Stimulated activated CD4-positive, alpha-beta T cell treated with anti-CD3 and anti-CD28 coated beads, Interleukin-15, amount 100 ng/mL, for 24 hours (primary cell): Measurements from ENCODE around the gene STMN3.
"Not testable (repeated sequence)": the region's sequence is repeated elsewhere in the genome, so short reads cannot be mapped to it uniquely, and the experiment has no call there.

Experiments used
- DNase-seq: peaks from one replicate; pipeline ENCODE4 v3.0.0-alpha.2; 2020

Gene STMN3

DNA sequence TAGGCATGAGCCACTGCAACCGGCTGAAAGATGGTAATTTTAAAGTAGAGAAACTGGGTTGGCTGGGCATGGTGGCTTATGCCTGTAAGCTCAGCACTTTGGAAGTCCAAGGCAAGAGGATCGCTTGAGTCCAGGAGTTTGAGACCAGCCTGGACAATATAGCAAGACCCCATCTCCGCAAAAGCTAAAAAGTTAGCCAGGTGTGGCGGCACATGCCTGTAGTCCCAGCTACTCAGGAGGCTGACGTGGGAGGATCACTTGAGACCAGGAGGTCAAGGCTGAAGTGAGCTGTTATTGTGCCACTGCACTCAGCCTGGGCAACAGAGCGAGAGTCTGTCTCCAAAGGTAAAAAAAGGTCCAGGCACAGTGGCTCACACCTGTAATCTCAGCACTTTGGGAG lies 22.3 kb downstream of the STMN3 start:
- not testable (repeated sequence) for DNase-seq

DNA sequence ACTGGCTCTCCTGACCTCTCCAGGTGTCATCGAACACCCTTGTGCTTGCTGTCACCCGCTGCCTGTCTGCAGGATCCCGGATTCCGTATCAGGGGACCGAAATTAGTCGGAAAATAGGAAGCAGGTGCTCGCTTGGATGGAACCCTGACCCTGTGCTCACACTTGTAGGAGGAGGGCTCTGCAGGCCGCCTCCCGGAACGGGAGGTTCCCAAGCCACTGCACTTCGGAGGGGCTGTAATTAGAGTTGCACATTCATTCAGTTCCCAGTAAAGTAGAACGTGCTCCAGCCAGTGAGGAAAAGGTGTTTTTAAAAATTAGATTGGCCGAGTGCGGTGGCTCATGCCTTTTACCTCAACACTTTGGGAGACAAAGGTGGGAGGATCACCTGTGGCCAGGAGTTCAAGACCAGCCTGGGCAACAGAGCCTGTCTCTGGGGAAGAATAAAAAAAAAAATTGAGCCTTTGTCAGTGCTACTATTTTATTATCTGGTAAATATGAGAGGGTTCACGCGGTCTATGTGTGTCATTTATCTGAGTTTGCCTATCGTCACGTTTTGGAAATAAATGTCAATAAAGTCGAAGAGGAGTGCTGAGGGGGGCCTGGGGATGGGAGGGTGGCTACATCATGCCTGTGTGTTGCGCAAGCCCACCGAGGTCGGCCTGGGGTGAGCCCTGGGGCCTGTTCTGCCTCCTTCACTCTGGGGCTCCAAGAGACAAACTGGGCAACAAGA lies 24.8 kb downstream of the STMN3 start:
- DNase-seq, result peak; percentile 82

DNA sequence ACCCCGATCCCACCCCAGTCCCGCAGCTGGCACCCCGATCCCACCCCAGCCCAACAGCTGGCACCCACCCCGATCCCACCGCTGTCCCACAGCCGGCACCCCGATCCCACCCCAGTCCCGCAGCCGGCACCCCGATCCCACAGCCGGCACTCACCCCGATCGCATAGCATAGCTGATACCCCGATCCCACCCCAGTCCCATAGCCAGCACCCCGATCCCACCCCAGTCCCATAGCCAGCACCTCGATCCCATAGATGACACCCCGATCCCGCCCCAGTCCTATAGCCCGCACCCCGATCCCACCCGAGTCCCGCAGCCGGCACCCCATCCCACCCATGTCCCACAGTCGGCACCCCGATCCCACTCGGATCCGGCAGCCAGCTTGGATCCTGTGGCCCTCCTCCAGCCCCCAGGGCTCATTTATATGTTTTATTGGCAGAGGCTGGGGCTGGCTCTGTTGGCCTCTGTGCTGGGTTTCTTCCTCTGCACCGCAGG lies 25.4 kb downstream of the STMN3 start:
- no peak for DNase-seq

DNA sequence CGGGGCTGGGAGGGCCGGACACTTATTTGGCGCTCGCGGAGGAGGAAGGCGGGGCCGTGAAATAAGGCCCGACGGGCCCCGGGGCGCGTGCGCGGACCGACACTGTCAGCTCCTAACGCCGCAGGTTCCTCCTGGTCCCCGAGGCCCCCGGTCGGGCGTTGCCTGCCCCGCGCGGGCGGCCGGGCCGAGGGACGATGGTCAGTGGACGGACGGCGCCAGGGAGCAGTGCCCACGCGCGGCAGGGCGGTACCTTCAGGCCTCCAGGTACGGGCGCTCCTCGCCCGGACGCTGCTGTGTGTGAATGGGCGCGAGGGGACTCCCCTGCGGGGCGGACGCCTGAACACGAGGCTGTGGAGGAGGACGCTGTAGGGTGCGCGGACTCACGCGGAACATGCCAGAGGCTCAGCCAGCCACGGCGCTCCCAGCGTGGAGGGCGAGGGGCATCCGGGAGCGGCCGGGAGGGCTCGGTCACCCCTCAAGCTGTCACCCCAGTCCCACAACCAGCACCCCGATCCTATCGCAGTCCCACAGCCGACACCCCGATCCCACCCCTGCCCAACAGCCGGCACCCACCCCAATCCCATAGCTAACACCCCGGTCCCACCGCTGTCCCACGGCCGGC lies 26.0 kb downstream of the STMN3 start:
- peak; percentile 94 for DNase-seq

DNA sequence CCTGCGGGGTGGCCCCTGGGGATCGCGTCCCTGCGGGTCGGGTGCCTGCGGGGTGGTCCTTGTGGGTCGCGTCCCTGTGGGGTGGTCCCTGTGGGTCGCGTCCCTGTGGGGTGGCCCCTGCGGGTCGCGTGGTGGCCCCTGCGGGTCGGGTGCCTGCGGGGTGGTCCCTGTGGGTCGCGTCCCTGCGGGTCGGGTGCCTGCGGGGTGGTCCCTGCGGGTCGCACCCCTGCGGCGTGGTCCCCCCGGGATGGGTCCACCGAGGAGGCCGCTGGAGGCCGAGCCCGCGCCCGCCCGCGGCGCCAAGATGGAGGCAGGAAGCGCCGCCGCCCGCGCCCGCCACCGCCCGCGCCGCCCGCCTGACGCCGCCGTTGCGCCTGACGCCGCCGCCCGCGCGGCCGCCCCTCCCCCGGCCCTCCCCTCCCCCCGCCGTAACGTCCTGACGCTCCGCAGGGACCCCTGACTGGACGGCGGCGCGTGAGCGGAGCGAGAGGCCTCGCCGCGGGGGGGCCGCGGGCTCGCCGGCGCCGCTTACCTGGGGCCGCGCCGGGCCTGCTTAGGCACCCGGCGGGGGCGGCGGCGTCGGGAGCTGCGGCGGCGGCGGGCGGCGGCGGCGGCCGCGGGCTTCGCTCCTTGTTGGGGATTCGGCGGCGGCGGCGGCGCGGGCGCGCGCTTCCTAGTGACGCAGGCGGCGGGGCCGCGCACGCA lies 26.6 kb downstream of the STMN3 start, which contains the start of gene GMEB2:
TSS of gene GMEB2 (minus strand) at position 678 of the 705 bp plus-strand sequence. CDS start 7,704 bp downstream, outside the sequence.
- peak; percentile 81 for DNase-seq

DNA sequence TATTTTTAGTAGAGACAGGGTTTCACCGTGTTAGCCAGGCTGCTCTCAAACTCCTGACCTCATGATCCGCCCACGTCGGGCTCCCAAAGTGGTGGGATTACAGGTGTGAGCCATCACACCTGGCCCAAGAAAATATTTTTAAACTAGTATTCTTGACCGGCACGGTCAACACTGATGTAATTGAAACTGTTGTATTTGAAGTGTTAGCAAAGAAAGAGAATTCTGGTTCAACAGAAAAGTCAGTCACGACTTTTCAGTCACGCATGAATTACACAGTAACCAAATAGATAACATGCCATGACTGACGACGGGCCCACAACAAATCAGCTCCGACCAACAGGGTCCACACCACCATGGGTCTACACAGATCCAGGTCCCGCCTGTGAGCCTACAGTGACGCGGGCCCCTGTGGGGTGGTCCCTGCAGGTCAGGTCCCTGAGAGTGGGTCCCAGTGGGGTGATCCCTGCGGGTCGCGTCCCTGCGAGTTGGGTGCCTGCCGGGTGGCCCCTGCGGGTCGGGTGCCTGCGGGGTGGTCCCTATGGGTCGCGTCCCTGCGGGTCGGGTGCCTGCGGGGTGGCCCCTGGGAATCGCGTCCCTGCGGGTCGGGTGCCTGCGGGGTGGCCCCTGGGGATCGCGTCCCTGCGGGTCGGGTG lies 27.3 kb downstream of the STMN3 start:
- peak; percentile 46 for DNase-seq

DNA sequence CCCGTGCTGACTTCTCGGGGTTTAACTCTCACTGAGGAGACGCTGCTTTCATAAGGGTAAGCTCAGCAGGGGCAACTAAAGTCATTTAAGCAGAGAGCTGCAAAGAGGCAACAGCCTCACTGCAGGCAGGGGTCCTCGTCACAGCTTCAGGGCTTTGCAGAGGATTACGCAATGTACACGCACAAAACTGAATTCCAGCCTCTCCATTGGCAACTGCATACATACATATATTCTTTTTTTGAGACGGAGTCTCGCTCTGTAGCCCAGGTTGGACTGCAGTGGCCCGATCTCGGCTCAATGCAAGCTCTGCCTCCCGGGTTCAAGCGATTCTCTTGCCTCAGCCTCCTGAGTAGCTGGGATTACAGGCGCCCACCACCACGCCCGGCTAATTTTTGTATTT lies 28.7 kb downstream of the STMN3 start:
- DNase-seq, result no peak

DNA sequence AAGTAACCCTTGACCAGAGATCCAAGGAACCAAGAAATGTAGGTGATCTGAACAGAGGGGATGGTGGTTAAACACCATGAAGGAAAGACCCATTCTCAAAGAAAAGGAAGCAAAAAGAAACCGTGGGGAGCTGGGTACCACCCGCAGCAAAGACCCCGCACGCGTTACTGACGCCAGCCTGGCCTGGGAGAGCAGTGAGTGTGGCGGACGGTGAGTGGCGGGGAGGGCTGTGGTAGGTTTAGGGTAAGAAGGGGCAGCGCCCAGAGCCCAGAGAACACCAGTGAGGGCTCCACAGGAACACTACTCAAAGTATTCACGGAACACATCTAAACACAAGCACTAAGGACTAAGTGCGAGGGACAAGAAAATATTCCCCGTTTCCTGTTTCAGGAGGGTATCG lies 30.5 kb downstream of the STMN3 start:
- DNase-seq, result no peak

DNA sequence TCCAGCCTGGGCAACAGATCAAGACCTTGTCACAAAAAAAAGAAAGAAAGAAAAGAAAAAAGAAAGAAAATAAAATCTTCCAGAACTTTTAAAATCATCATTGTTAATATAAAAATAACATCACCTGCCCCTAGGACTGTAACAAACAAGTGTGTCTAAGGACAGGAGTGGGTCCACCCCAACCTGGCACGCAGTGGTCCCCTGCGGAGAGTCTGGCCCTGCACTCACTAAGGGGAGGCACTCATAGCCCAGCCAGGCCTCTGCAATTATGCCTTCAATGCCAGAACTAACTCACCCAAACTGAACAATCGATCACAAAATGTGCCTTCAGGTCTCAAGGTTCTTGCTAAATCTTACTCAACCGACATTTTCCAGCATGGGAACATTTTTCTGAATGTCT lies 31.1 kb downstream of the STMN3 start:
- no peak for DNase-seq

DNA sequence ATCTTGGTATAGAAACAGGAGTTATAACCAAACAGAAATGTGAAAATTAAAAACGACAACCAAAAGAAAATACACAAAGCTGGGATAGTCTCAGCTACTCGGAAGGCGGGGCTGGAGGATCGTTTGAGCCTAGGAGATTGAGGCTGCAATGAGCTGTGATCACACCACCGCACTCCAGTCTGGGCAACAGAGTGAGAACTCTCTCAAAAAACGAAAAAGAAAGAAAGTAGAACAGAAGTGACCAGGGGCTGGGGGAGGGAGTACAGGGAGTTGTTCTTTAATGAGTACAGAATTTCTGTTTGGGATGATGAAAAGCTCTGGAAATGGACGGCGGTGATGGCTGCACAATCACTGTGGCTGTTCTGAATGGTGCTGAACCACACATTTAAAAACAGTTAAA lies 32.2 kb downstream of the STMN3 start:
- no peak for DNase-seq

DNA sequence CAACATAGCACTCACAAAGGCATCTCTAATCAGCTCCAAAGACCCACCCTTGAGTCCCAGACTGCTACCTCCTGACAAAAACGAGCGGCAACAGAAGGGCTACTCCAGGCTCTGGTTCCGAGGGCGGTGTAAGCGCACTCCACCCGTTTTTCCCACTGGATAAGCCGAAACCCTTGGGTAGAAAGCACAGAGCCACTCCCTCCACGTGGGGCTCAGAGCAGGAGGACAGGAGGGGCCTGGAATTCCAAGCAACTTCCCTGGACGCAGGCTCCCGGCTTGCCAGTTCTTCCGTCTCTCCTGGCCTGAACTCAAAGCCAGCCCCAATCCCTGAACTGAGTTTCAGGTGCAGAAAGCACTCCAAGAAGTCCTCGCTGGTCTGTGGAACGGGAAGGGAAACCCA lies 33.7 kb downstream of the STMN3 start:
- DNase-seq, result no peak

DNA sequence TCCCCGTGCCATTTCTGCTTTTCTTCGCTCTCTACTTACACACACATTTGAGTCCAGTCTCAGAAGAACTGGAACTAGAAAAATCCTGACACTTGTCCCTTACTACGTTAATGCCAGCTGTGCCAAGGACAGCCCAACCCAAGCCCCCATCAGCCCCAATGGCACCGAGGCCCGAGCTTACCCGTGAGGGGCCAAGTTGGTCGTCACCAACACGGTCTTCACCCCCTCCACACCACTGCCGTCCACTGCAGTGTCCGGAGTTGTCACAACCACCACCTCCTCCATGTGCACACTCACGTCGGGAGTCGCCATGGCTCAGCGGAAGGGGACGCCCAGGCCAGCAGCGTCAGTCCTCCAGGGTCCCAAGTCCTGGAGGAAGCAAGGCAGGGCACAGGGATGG lies 34.1 kb downstream of the STMN3 start:
- no peak for DNase-seq

DNA sequence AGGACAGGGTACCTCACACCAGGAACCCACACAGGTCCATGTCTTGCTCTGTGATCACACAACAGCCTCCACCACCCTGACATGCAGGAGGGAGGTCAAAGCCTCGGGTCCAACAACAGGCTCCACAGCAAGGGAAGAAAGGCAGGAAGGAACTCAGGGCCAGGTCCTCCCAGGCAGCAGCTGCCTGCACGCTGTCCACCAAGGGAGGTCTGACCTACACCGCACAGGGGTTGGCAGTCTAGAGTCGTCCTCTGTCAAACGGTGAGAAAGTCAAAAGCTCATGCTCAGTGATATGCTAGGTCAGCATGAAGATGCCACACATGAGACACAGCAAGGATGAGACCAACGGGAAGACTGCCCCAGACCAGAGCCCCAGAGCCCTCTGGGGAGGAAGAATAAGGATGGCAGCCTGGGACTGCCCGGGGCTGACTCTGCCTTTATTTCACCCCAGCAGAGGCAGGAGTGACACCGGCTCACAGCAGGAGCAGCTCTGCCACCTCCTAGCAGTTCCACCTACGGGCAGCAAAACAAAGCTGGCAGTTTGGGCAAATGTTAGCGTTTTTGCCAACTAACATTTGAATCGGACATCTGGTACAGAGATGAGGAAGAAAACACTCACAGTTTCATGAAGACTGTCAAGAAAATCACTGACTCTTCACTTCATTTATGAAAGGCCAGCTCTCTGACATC lies 34.8 kb downstream of the STMN3 start:
- DNase-seq, result no peak

DNA sequence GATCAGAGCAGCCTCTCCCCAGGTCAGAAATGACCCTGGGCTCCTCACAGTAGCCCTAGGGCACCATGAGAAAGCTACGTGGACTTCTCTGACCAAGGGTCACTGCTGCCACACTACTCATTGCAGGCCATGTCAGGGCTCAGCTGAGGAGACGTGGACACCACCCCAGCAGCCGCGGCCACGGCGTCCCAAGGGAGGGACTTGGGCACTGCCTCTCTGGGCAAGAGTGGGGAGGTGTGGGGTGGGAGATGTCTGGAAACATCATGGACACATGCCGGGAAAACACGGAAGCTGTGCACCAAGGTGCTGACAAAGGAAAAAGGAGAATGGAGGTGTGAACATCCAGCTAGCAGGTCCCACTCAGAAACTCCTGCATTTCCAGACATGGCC lies 35.4 kb downstream of the STMN3 start:
- no peak for DNase-seq

DNA sequence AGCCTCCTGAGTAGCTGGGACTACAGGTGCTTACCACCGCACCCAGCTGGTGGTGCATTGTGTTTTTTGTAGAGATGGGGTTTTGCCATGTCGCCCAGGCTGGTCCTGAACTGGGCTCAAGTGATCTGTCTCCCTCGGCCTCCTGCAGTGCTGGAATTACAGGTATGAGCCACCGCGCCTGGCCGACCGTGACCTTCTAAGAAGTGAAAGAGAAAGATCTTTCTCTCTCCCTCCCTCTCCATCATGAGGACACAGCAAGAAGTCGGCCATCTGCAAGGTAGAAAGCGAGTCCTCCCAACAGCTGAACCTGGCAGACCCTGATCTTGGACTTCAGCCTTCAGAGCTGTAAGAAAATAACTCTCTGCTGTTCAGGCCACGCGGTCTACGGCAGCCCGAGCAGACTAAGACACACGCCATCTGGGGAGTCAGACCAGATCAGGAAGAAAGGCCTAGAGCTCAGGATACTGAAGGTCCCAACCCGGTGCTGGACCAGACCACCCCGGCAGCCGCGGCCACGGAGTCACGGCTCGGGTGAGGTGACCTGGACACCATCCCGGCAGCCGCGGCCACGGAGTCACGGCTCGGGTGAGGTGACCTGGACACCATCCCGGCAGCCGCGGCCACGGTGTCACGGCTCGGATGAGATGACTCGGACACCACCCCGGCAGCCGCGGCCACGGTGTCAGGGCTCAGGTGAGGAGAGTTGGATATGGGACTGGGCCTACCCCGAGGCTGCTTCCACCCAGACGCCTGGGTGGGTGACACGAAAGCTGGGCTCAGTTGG lies 35.9 kb downstream of the STMN3 start:
- DNase-seq, result no peak

DNA sequence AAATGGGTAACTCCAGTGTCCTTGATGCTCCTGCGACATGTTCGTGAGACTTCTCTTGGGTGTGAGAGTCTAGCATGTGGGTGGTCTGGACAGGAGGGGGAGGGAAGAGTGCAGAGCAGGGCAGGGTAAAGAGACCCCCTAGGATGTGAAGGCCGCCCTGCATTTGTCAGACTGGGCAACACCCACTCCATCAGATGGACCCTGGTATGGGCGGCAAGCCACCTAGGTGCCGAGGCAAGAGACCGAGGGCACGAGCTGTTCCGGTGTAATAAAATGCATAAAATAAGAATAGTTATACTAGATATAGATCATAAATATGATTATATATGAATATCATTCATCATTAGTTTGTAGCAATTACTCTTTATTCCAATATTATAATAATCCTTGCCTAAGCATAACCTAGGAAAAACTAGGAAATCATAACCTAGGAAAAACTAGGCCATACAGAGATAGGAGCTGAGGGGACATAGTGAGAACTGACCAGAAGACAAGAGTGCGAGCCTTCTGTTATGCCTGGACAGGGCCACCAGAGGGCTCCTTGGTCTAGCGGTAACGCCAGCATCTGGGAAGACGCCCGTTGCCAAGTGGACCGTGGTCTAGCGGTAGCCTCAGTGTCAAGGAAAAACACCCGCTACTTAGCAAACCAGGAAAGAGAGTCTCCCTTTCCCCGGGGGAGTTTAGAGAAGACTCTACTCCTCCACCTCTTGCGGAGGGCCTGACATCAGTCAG lies 39.2 kb downstream of the STMN3 start:
- DNase-seq, result not testable (repeated sequence)

DNA sequence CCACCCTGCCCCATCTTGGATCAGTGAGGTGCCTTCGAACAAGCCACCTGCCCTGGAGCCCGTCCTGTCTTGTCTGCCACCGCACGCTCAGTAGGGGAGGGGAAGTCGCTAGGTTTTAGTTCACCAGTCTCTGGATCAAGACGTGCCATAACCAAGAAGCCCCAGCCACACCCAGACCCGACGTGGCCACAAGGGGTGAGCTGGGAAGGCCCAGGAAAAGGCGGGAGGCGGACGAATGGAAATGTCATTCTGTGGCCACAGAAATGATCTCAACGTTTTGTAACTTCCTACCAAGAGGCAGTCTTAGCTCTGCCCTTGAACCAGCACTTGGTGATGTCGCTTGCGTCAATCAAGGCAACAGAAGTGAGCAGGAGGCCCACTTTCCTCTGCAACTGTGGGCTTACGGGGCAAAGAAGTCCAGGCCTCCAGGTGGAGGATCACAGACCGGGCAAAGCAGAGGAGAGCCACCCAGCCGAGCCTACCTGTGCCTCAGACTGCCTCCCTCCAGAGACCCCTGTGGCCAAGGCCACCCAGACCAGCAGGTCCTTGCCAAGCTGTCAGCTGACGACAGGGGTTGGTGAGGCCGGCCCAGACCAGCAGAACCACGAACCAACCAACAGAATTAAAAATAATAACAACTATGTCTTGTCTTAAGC lies 40.8 kb downstream of the STMN3 start:
- no peak for DNase-seq

DNA sequence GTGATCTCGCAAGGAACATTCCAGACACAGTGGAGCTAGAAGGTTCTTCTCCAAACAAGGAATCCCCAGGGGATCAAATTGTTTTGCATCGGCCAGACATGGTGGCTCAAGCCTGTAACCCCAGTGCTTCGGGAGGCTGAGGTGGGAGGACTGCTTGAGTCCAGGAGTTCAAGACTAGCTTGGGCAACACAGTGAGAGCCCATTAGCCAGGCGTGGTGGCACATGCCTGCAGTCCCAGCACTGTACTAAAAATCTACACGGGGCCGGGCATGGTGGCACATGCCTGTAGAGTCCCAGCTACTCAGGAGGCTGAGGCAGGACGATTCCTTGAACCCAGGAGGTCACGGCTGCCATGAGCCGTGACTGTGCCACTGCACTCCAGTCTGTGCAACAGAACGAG lies 41.6 kb downstream of the STMN3 start:
- no peak for DNase-seq

DNA sequence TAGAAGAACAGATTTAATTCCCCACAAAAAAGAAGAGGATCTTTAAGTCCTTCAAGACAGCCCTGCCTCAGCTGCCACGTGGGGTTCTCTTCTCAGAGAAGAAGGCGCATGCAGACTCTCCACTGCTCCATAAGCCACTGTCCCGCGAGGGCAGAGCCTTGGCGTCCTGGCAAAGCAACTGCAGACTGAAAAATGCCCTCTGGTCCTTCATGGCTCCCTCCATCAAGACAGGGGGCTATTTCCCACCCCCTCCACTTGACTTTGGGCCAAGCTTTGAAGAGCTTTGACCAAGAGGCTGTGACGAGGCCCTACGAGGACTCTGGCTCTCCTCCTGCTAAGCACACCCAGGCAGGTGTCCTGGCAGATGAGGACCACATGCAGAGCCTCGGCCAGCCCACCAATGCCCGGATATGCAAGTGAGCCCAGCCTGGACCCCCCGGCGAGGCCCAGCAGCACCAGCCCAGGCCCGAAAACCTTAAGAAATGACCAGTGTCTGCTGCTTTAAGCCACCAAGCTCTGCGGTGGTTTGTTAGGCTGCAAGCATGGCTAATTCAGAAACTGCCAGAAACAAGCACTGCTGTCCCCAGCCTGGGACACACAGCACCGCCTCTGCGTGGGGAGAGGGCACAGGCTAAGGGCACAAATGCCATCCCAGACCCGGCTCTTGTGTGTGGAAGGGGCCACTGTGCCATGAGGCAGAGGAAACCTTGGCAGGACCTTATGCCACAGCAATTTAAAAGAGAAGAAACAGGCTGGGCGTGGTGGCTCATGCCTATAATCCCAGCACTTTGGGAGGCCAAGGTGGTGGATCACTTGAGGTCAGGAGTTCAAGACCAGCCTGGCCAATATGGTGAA lies 42.4 kb downstream of the STMN3 start:
- no peak for DNase-seq

DNA sequence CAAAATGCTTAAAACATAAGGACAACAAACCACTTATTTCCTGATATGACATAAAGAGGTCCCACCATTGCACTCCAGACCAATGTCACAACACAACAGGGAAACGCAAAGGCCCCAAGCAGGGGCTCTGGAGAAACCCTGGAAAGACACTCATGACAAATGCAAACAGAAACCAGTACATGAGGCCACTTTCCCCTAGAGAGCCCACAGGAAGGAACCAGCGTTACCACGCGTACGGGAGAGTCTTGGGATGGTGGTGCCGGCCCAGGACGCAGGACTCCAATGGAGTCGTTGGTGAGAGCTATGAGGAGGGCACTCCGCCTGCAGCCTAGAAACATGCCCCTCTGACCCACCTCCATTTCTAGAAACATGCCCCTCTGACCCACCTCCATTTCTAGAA lies 46.5 kb downstream of the STMN3 start:
- no peak for DNase-seq
